Measurements from ENCODE around the gene DDC. TPM values are rescaled to one million over a fixed set of nuclear protein-coding genes. Genes with fewer than 3 reads are reported as not detected.

DDC gene
- total RNA-seq, 1 donor from 2014 or later = not detected

GRCh38 chr7:50533866-50534265 is 31.3 kb downstream of the DDC start:
- Mint-ChIP-seq H3K4me3 (no peak overlapping the region), H3K36me3 (no peaks in the 10 kb centered on the region), H3K4me1 (peaks cover 7% of the 10 kb centered on the region), H3K27ac (no peak overlapping the region), H3K27me3 (ENCODE audit: low read depth) (peaks cover 5% of the 10 kb centered on the region), H3K9me3 (no peaks in the 10 kb centered on the region)
- no peak for TF ChIP-seq CTCF (IDR thresholded peaks at IDR 0.05; ENCODE audit: unreplicated experiment)
- DNase-seq (ENCODE audit: low spot score in 2 of 2, unreplicated experiment in 2 of 2) = no peak

DNA sequence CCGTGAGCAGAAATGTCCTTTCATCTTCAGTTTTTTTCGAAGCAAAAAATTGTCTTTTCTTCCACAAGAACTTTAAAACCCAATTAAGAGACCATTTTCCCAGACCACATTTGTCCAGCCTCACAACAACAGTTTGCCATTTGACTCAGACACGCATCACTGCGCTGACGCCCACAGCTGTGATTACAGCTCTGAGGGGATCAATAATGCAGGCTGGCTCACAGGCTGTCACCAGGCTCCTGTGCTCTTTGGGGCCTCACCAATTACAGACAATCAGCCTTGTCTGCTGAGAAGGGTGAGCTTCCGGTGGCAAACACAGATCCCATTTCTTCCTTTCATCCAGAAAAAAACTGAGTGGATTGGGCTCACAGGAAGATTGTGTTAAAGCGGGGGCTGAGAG is 33.3 kb downstream of the DDC start:
- H3K36me3 Mint-ChIP-seq = no peaks in the 10 kb centered on the region
- no peak for TF ChIP-seq CTCF (IDR thresholded peaks at IDR 0.05; ENCODE audit: unreplicated experiment)
- peaks cover 7% of the 10 kb centered on the region for H3K4me1 Mint-ChIP-seq
- no peak for DNase-seq (ENCODE audit: low spot score in 2 of 2, unreplicated experiment in 2 of 2)
- H3K27me3 Mint-ChIP-seq (ENCODE audit: low read depth) = peaks cover 5% of the 10 kb centered on the region
- no peaks in the 10 kb centered on the region for H3K9me3 Mint-ChIP-seq
- H3K27ac Mint-ChIP-seq = no peak overlapping the region
- no peak overlapping the region for H3K4me3 Mint-ChIP-seq

GRCh38 chr7:50531401-50531911 is 33.7 kb downstream of the DDC start:
- no peak overlapping the region for H3K4me3 Mint-ChIP-seq
- H3K9me3 Mint-ChIP-seq = no peaks in the 10 kb centered on the region
- TF ChIP-seq CTCF (IDR thresholded peaks at IDR 0.05; ENCODE audit: unreplicated experiment) = no peak
- peaks cover 7% of the 10 kb centered on the region for H3K4me1 Mint-ChIP-seq
- H3K27ac Mint-ChIP-seq = no peak overlapping the region
- DNase-seq (ENCODE audit: low spot score in 2 of 2, unreplicated experiment in 2 of 2) = no peak
- H3K36me3 Mint-ChIP-seq = no peaks in the 10 kb centered on the region
- peaks cover 5% of the 10 kb centered on the region for H3K27me3 Mint-ChIP-seq (ENCODE audit: low read depth)

GRCh38 chr7:50530766-50531165 is 34.4 kb downstream of the DDC start:
- no peak for TF ChIP-seq CTCF (IDR thresholded peaks at IDR 0.05; ENCODE audit: unreplicated experiment)
- no peak for DNase-seq (ENCODE audit: low spot score in 2 of 2, unreplicated experiment in 2 of 2)
- Mint-ChIP-seq H3K27me3 (ENCODE audit: low read depth) (peaks cover 5% of the 10 kb centered on the region), H3K9me3 (peaks cover 6% of the 10 kb centered on the region), H3K27ac (no peak overlapping the region), H3K4me1 (peaks cover 7% of the 10 kb centered on the region), H3K4me3 (no peak overlapping the region), H3K36me3 (no peaks in the 10 kb centered on the region)

GRCh38 chr7:50529093-50529862 is 35.9 kb downstream of the DDC start:
- Mint-ChIP-seq H3K27me3 (ENCODE audit: low read depth) (peaks cover 5% of the 10 kb centered on the region), H3K27ac (no peak overlapping the region), H3K4me1 (peaks cover 7% of the 10 kb centered on the region)

More at GRCh38 chr7:50529093-50529862, 35.9 kb downstream of the DDC start:
- no peak for TF ChIP-seq CTCF (IDR thresholded peaks at IDR 0.05; ENCODE audit: unreplicated experiment)
- H3K4me3 Mint-ChIP-seq = no peak overlapping the region
- peaks cover 12% of the 10 kb centered on the region for H3K9me3 Mint-ChIP-seq
- H3K36me3 Mint-ChIP-seq = no peaks in the 10 kb centered on the region
- DNase-seq (ENCODE audit: low spot score in 2 of 2, unreplicated experiment in 2 of 2) = no peak
